Measurements from ENCODE around the gene GPS1.

GPS1 gene

DNA sequence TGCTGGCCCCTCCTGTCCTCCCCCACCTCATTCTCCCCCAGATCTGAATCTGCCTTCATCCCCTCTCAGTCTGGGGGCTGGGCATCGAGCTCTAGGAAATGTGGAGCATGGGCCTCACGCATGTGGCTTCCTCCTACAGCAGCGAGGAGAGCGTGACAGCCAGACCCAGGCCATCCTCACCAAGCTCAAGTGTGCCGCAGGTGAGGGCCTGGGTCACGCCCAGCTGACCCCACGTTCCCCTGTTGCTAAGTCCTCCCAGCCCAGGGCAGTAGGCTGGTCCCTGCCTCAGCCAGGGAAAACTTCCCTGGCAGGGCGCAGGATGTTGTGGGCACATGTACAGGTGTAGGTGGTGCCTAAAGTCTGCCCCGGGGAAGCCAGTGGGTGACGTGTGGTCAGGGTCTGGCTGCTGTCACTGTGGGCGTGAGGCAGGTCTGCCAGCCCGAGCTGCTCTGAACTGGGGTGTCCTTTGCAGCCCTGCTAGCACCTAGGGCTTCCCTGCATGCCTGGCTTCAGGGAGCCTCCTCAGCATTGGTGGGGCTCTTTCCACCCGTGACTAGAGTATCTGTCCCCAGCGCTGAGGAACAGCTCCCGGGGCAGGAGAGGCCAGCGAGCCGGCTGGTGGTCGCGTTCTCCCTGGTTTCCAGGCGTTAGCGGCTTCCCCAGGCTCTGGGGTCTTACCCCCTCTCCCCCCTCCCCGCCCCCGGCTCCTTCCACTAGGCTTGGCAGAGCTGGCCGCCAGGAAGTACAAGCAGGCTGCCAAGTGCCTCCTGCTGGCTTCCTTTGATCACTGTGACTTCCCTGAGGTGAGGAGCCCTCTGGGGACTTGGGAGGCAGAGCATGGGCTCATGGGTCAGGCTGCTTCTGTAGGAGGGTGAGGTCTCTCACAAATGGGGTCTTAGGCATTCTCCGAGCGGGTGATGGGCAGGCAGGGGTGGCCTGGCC, 3.6 kb downstream of the GPS1 start:
- in situ Hi-C loops (cut with HindIII; ENCODE audit: low sequenced_read_pairs), result no loop called here
- DNase-seq (ENCODE audit: low read depth, low spot score), result no peak
- TF ChIP-seq, protein P1, sequence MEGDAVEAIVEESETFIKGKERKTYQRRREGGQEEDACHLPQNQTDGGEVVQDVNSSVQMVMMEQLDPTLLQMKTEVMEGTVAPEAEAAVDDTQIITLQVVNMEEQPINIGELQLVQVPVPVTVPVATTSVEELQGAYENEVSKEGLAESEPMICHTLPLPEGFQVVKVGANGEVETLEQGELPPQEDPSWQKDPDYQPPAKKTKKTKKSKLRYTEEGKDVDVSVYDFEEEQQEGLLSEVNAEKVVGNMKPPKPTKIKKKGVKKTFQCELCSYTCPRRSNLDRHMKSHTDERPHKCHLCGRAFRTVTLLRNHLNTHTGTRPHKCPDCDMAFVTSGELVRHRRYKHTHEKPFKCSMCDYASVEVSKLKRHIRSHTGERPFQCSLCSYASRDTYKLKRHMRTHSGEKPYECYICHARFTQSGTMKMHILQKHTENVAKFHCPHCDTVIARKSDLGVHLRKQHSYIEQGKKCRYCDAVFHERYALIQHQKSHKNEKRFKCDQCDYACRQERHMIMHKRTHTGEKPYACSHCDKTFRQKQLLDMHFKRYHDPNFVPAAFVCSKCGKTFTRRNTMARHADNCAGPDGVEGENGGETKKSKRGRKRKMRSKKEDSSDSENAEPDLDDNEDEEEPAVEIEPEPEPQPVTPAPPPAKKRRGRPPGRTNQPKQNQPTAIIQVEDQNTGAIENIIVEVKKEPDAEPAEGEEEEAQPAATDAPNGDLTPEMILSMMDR (IDR thresholded peaks at IDR 0.05; ENCODE audit: low read depth, low read length), result no peak
- H3K4me3 ChIP-seq (ENCODE audit: low read depth, low read length), result no peak overlapping the region

DNA sequence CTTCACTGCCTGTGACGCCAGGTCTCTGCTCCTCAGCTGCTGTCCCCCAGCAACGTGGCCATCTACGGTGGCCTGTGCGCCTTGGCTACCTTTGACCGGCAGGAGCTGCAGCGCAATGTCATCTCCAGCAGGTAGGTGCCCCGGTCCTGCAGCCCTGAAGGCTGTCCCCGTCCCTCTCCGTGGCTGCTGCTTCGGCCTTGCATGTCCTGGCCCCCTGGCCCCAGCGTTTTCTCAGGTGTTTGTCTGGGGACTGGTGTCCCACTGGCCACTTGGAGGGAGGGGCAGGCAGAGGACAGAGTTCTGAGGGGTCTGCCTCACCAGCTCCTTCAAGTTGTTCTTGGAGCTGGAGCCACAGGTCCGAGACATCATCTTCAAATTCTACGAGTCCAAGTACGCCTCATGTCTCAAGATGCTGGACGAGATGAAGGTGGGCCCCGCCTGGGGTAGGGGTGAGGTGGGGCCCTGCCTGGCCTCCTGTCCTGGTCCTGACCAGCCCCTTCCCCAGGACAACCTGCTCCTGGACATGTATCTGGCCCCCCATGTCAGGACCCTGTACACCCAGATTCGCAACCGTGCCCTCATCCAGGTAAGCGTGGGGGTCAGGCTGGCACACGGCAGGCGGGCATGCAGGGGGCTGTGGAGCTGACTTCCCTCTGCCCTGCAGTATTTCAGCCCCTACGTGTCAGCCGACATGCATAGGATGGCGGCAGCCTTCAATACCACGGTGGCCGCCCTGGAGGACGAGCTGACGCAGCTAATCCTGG, 4.4 kb downstream of the GPS1 start:
- DNase-seq (ENCODE audit: low read depth, low spot score), result no peak
- in situ Hi-C loops (cut with HindIII; ENCODE audit: low sequenced_read_pairs), result no loop called here
- TF ChIP-seq, protein P1 (IDR thresholded peaks at IDR 0.05; ENCODE audit: low read depth, low read length), result no peak
- no peak overlapping the region for H3K4me3 ChIP-seq (ENCODE audit: low read depth, low read length)

DNA sequence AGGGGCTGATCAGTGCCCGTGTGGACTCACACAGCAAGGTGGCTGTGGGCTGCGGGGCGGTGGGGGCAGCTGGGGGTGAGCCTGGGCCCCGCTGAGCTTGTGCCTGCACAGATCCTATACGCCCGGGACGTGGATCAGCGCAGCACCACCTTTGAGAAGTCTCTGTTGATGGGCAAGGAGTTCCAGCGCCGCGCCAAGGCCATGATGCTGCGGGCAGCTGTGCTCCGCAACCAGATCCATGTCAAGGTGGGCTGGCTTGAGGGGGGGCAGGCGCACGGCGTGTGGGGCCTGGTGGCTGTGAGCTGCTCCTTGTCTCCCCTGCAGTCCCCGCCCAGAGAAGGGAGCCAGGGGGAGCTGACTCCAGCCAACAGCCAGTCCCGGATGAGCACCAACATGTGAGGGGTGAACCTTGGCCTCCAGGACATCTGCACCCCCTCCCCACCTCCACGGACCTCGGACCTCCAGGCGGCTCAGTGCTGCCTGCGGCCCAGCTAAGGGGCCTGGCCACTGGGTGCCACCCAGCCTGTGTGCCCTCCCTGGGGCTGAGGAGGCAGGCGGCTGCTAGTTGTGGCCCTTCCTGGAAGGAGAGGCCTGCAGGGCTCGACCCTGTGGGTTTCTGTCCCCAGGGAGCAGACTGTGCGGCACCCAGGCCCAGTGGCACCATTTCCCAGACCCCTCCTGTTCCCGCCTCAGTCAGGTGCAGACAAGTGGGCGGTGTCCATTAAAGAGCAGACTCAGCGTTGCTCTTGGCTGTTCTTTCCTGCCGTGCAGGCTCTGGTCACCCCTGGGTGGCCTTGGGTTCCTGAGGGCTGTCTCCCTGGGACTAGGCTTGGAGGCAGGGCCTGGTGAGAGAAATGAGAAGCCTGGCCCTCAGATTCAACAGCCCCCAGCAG, 5.3 kb downstream of the GPS1 start:
- in situ Hi-C loops (cut with HindIII; ENCODE audit: low sequenced_read_pairs), result no loop called here
- TF ChIP-seq, protein P1 (IDR thresholded peaks at IDR 0.05; ENCODE audit: low read depth, low read length), result no peak
- no peak for DNase-seq (ENCODE audit: low read depth, low spot score)
- no peak overlapping the region for H3K4me3 ChIP-seq (ENCODE audit: low read depth, low read length)

DNA sequence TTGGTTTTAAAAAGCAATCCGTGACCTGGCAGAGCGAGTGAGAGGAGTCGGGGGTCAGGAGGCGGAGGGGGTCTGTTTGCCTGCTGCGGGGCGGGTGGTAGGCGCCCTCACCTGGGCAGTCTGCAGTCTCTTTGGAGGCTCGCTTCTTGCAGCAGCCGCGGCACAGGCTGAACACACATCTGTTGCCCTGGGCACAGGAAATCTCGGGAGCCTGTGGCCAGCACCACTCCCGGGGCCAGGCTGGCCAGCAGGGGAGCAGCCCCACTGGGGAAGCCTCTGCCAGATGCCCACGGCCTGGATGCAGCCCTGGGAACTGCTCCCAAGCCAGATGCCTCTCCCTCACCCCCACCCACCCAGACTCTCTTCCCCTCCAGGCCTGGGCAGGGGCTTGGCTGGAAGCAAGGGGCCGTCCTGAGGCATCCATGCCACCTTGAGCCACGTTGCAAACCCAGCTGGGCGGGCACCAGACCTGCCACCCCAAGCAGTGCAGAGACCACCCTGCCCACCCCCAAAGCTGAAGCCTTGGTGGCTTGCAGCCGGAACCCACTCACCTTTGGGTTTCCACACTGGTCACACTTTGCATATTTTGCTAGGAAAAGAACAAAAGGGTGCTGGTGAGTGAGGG, 6.6 kb downstream of the GPS1 start:
- TF ChIP-seq, protein P1 (IDR thresholded peaks at IDR 0.05; ENCODE audit: low read depth, low read length), result no peak
- DNase-seq (ENCODE audit: low read depth, low spot score), result no peak
- in situ Hi-C loops (cut with HindIII; ENCODE audit: low sequenced_read_pairs), result no loop called here
- no peak overlapping the region for H3K4me3 ChIP-seq (ENCODE audit: low read depth, low read length)

DNA sequence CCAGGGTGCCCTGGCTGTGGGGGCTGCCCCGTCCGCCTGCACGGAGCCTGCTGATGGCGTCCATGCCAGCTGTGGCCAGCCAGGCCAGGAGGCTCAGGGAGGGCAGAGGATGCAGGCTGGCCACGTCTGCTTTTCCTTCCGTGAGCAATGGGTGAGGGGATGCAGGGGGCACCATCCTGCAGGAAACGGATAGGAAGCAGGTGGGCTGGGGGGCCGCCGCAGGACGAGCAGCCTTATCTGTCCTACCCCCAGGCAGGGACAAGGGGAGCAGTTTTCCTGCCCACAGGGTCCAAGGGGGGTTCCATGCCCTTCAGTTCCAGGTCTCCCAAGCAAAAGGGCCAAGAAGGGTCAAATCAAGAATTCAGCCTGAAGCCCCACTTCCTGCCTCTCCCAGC, 7.2 kb downstream of the GPS1 start:
- no peak for DNase-seq (ENCODE audit: low read depth, low spot score)
- H3K4me3 ChIP-seq (ENCODE audit: low read depth, low read length), result no peak overlapping the region
- in situ Hi-C loops (cut with HindIII; ENCODE audit: low sequenced_read_pairs), result no loop called here
- TF ChIP-seq, protein P1 (IDR thresholded peaks at IDR 0.05; ENCODE audit: low read depth, low read length), result no peak

Measured in astrocyte of the spinal cord (primary cell).